Tibial artery (tissue), 4 donors: ENCODE data around the gene SDK2.

Source experiments
- DNase-seq, 2 donors: peaks; one replicate each; pipeline ENCODE4 v3.0.0-alpha.2; 2019
- H3K27ac ChIP-seq, 2 donors: fragments of 200-600 bp; sonication (generic) in 1 of 2; 1 replicate in 1 of 2; 2 replicates in 1 of 2; pipeline ENCODE4 v1.5.1; 2018 to 2019; ENCODE audit warnings: mild to moderate bottlenecking in 1 of 2
- H3K27me3 ChIP-seq, 2 donors: fragments of 200-600 bp; sonication (generic) in 1 of 2; one replicate each; pipeline versions ENCODE4 v1.5.1 to v1.6.0; 2016 to 2019
- H3K36me3 ChIP-seq, 3 donors: fragments of 200-600 bp; sonication (generic) in 2 of 3; one replicate each; pipeline ENCODE4 v1.5.1; 2016 to 2019; ENCODE audit warnings: mild to moderate bottlenecking in 2 of 3
- H3K4me1 ChIP-seq, 4 donors: fragments of 200-600 bp; sonication (generic) in 2 of 4; 1 replicate in 3 of 4; 2 replicates in 1 of 4; pipeline ENCODE4 v1.5.1; 2016 to 2019
- H3K4me3 ChIP-seq, 2 donors: fragments of 200-600 bp; sonication (generic) in 1 of 2; 1 replicate in 1 of 2; 2 replicates in 1 of 2; pipeline ENCODE4 v1.5.1; 2018 to 2019; ENCODE audit warnings: mild to moderate bottlenecking in 2 of 2
- H3K9me3 ChIP-seq, 3 donors: fragments of 200-600 bp; sonication (generic) in 1 of 3; one replicate each; pipeline ENCODE4 v1.5.1; 2016 to 2019
- CTCF ChIP-seq, 2 experiments: fragments of 200-600 bp in 1 of 2; fragments of 450-650 bp in 1 of 2; IDR thresholded peaks; one replicate each; pipeline ENCODE4 v1.5.1; 2017 to 2019; ENCODE audit warnings: antibody characterized with exemption in 2 of 2, mild to moderate bottlenecking in 1 of 2, moderate library complexity in 1 of 2
- intact Hi-C: fragments of 100-400 bp; cut with DNase I; formaldehyde crosslinking; loops from one replicate; pipeline ENCODE4 v1.15.0; 2023; ENCODE audit warnings: low total_unique reads

Gene SDK2

GRCh38 chr17:73301369-73301768, 342.9 kb downstream of the SDK2 start:
- Histone ChIP-seq H3K27ac (no peak overlapping the region), H3K4me3 (no peak overlapping the region), H3K36me3 (no peaks in the 10 kb centered on the region), H3K9me3 (no peaks in the 10 kb centered on the region), H3K27me3 (no peaks in the 10 kb centered on the region), H3K4me1 (peaks cover 0 to 73% (median 49%) of the 10 kb centered on the region in 4 donors)
- intact Hi-C loops: loop anchor here (10.0 kb wide), 1 partner anchor 207 kb away; the partner anchor contains the start of gene SLC39A11
- TF ChIP-seq CTCF (IDR thresholded peaks at IDR 0.05): no peak
- no peak for DNase-seq

- Histone ChIP-seq H3K4me3 (no peak overlapping the region), H3K36me3 (no peaks in the 10 kb centered on the region), H3K27ac (no peak overlapping the region), H3K27me3 (no peaks in the 10 kb centered on the region), H3K4me1 (peaks cover 0 to 67% (median 40%) of the 10 kb centered on the region in 4 donors), H3K9me3 (no peaks in the 10 kb centered on the region)
- no peak for DNase-seq
- intact Hi-C loops: loop anchor here (10.0 kb wide), 1 partner anchor 206 kb away; the partner anchor contains the start of gene SLC39A11
- TF ChIP-seq CTCF (IDR thresholded peaks at IDR 0.05): no peak
Measured at GRCh38 chr17:73300392-73300791, 343.9 kb downstream of the SDK2 start.

- no peak for TF ChIP-seq CTCF (IDR thresholded peaks at IDR 0.05)
Measured at GRCh38 chr17:73297934-73298861, 346.0 kb downstream of the SDK2 start.

GRCh38 chr17:73293480-73293911, 350.7 kb downstream of the SDK2 start:
- Histone ChIP-seq H3K4me3 (no peak overlapping the region), H3K27me3 (no peaks in the 10 kb centered on the region), H3K9me3 (no peaks in the 10 kb centered on the region), H3K27ac (peak overlapping the region; percentile 87 to 94), H3K36me3 (no peaks in the 10 kb centered on the region), H3K4me1 (peaks cover 3 to 79% (median 68%) of the 10 kb centered on the region in 4 donors)
- intact Hi-C loops: loop anchor here (2.0 kb wide), 1 partner anchor 17 kb away; no protein-coding TSS in a partner anchor
- DNase-seq: peak; percentile 79 to 91
- no peak for TF ChIP-seq CTCF (IDR thresholded peaks at IDR 0.05)

More at GRCh38 chr17:73297934-73298861, 346.0 kb downstream of the SDK2 start:
- H3K27ac ChIP-seq: no peak overlapping the region
- H3K27me3 ChIP-seq: no peaks in the 10 kb centered on the region
- no peaks in the 10 kb centered on the region for H3K9me3 ChIP-seq
- H3K4me1 ChIP-seq: peaks cover 0 to 70% (median 38%) of the 10 kb centered on the region in 4 donors
- H3K36me3 ChIP-seq: no peaks in the 10 kb centered on the region
- intact Hi-C loops: no loop called here
- DNase-seq: no peak
- no peak overlapping the region for H3K4me3 ChIP-seq

GRCh38 chr17:73293031-73293430, 351.2 kb downstream of the SDK2 start:
- Histone ChIP-seq H3K27ac (peak overlapping the region; percentile 87 to 94), H3K4me3 (no peak overlapping the region), H3K4me1 (peaks cover 3 to 78% (median 69%) of the 10 kb centered on the region in 4 donors), H3K9me3 (no peaks in the 10 kb centered on the region), H3K36me3 (no peaks in the 10 kb centered on the region), H3K27me3 (no peaks in the 10 kb centered on the region)
- DNase-seq: no peak
- intact Hi-C loops: loop anchor here (2.0 kb wide), 1 partner anchor 18 kb away; no protein-coding TSS in a partner anchor
- no peak for TF ChIP-seq CTCF (IDR thresholded peaks at IDR 0.05)
